ENCODE data around the gene GNAQ. TPM values are rescaled to one million over a fixed set of nuclear protein-coding genes. Genes with fewer than 3 reads are reported as not detected.

GNAQ gene
- total RNA-seq, 1 experiment from 2014 or later, result 28.7 TPM

DNA sequence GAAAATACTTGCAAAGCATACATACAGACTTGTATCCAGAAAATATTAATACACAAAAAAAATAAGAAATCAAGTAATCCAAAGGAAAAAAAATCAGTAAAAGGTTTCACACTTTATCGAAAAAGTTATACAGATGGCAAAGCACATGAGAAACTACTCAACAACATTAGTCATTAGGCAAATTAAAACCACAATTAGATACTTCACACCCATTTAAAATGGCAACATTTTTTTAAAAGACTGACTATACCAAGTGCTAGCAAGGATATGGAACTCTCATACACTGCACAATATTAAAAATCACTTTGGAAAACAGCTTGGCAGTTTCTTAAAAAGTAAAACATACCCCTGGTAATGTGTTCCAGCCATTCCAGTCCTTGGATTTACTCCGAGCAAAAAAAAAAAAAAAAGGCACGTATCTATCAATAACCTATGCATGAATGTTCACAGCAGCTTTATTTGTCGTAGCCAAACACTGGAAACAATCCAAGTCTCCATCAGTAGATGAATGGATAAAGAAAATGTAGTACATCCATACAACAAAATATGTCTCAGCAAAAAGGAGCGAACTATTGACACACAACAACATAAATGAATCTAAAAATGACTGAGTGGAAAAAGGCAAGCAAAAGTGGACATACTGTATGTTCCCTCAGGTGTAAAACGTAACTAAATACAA, 66.0 kb downstream of the GNAQ start:
- no peak for ATAC-seq
- no peak overlapping the region for H3K4me3 ChIP-seq (replicated peaks in 1 of 2; ENCODE audit: low read depth in 1 of 2, low read length in 2 of 2)
- no TSS peak for BruUV-seq (replicated peaks)
- no peaks in the 10 kb centered on the region for H3K36me3 ChIP-seq (ENCODE audit: control insufficient read depth in 1 of 2, insufficient read depth in 2 of 2, low read length in 2 of 2)
- H3K79me2 ChIP-seq (ENCODE audit: insufficient read depth, low read length), result peaks cover 21% of the 10 kb centered on the region
- no peaks in the 10 kb centered on the region for H3K27me3 ChIP-seq (ENCODE audit: insufficient read depth, low read length)
- H3K4me2 ChIP-seq (ENCODE audit: low read length), result no peak overlapping the region
- H3K9ac ChIP-seq (ENCODE audit: low read length), result no peak overlapping the region
- no peaks in the 10 kb centered on the region for H3K9me3 ChIP-seq (ENCODE audit: control insufficient read depth in 1 of 2, insufficient read depth in 1 of 2, low read depth in 1 of 2, low read length in 2 of 2)
- no peak overlapping the region for H2AFZ ChIP-seq (ENCODE audit: low read depth, low read length, poor library complexity, severe bottlenecking)
- intact Hi-C loops (cut with micrococcal nuclease), result no loop called here
- no peak overlapping the region for H3K27ac ChIP-seq (ENCODE audit: low read depth, low read length)
- CTCF ChIA-PET, result no interaction called here
- POLR2A ChIA-PET, result no interaction called here
- RAD21 ChIA-PET (ENCODE audit: low non-redundant PET in 1 of 2, low total read pairs in 2 of 2, uncharacterized antibody in 2 of 2, unreplicated experiment in 2 of 2), result no interaction called here
- H3K9me2 ChIP-seq (ENCODE audit: insufficient read depth), result no peaks in the 10 kb centered on the region
- H3K4me1 ChIP-seq (ENCODE audit: control insufficient read depth in 1 of 2, insufficient read depth in 2 of 2, low read length in 2 of 2), result no peaks in the 10 kb centered on the region
- TF ChIP-seq TCF7L2 (IDR thresholded peaks at IDR 0.05; ENCODE audit: borderline replicate concordance, extremely low read depth, insufficient read depth, insufficient read length) (no peak), EZH2 (IDR thresholded peaks at IDR 0.05) (no peak), SRF (IDR thresholded peaks at IDR 0.05; ENCODE audit: low read depth) (no peak), YY1 (IDR thresholded peaks at IDR 0.05; ENCODE audit: extremely low read depth, insufficient replicate concordance, low read depth, low read length) (no peak), CBX3 (IDR thresholded peaks at IDR 0.05; ENCODE audit: low read depth) (no peak), RAD21 (IDR thresholded peaks at IDR 0.05; ENCODE audit: low read depth) (no peak), CEBPB (IDR thresholded peaks at IDR 0.05; ENCODE audit: low read depth) (no peak), EZH2phosphoT487 (IDR thresholded peaks at IDR 0.05; ENCODE audit: borderline replicate concordance) (no peak), ZNF274 (IDR thresholded peaks at IDR 0.05; ENCODE audit: low read depth, low read length) (no peak), SIN3A (IDR thresholded peaks at IDR 0.05; ENCODE audit: low read depth) (no peak), SP1 (IDR thresholded peaks at IDR 0.05; ENCODE audit: low read depth) (no peak)
- TF ChIP-seq, protein P1, sequence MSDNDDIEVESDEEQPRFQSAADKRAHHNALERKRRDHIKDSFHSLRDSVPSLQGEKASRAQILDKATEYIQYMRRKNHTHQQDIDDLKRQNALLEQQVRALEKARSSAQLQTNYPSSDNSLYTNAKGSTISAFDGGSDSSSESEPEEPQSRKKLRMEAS (IDR thresholded peaks at IDR 0.05), result no peak
- TF ChIP-seq, protein P2, sequence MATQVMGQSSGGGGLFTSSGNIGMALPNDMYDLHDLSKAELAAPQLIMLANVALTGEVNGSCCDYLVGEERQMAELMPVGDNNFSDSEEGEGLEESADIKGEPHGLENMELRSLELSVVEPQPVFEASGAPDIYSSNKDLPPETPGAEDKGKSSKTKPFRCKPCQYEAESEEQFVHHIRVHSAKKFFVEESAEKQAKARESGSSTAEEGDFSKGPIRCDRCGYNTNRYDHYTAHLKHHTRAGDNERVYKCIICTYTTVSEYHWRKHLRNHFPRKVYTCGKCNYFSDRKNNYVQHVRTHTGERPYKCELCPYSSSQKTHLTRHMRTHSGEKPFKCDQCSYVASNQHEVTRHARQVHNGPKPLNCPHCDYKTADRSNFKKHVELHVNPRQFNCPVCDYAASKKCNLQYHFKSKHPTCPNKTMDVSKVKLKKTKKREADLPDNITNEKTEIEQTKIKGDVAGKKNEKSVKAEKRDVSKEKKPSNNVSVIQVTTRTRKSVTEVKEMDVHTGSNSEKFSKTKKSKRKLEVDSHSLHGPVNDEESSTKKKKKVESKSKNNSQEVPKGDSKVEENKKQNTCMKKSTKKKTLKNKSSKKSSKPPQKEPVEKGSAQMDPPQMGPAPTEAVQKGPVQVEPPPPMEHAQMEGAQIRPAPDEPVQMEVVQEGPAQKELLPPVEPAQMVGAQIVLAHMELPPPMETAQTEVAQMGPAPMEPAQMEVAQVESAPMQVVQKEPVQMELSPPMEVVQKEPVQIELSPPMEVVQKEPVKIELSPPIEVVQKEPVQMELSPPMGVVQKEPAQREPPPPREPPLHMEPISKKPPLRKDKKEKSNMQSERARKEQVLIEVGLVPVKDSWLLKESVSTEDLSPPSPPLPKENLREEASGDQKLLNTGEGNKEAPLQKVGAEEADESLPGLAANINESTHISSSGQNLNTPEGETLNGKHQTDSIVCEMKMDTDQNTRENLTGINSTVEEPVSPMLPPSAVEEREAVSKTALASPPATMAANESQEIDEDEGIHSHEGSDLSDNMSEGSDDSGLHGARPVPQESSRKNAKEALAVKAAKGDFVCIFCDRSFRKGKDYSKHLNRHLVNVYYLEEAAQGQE (IDR thresholded peaks at IDR 0.05; ENCODE audit: low read depth), result no peak
- no peaks in the 10 kb centered on the region for H4K20me1 ChIP-seq (ENCODE audit: insufficient read depth)
- no peak for DNase-seq (ENCODE audit: low read depth, low spot score)
